Heart left ventricle (tissue), 13 donors: ENCODE data around the gene INSM2.

Experiments used
- CTCF ChIP-seq, 12 donors: fragments of 200-600 bp; sonication (generic) in 4 of 12; IDR thresholded peaks; one replicate each; pipeline versions ENCODE4 v1.5.0 to v1.8.0; 2018 to 2022; ENCODE audit warnings: antibody characterized with exemption in 12 of 12, mild to moderate bottlenecking in 5 of 12
- POLR2A ChIP-seq, 2 donors: fragments of 450-650 bp; IDR thresholded peaks; one replicate each; pipeline ENCODE4 v1.6.1; 2017; ENCODE audit warnings: antibody characterized with exemption in 2 of 2, mild to moderate bottlenecking in 2 of 2, moderate library complexity in 2 of 2
- donor health status: ischemic (EF 13 %, LVEDD 7.1; RV severe dilation, severe dysfunction).
- donor health status: DM: no; HTN: yes; CAD: no.
- donor health status: DM: no; HTN: no; CAD: no.
- donor health status: ischemic (EF 25% LVEDD 6.9; RV normal size, moderate dysfunction).
- donor health status: ischemic (EF 25% LVEDD 5.7; RV mildly dilated, moderate dysfunction).
- donor health status: ischemic (EF 35%, LVEDD 5.7; RV mildly dilated, moderate dysfunction).
- donor health status: nonischemic (EF 11% LVEDD 7.7; RV severe dilation, severe dysfunction).
- donor health status: DM: yes; HTN: yes; CAD: no.
- donor health status: PGD.
- donor health status: ischemic (EF 29% LVEDD 5.4; RV normal size, mild dysfunction).
- donor health status: nonischemic (EF 23%, LVEDD 6.1; RV moderate dilation, normal function).

DNA sequence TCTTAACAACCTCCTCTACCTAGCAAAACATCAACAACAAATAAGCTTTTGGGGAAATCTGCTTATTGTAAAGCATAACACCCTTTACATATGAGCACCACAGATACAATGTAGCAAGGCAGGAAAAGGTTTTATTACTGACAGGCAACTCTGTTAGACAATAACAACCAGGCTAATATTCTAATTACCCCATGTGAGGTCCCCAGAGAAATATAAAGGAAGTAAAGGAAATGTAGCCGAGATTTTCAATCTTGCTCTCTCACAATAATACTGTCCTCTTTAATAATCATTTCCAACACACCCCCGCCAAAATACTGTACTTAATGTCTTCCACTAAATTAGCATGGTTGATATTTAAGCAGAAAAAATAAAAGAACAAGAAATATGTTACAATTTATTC lies 14.0 kb upstream of the INSM2 start:
- TF ChIP-seq CTCF (IDR thresholded peaks at IDR 0.05) = no peak
- no peak for TF ChIP-seq POLR2A (IDR thresholded peaks at IDR 0.05)
